Spleen (tissue), 7 donors: ENCODE data around the gene REV1.

Experiments used
- POLR2A ChIP-seq, 3 donors: fragments of 450-650 bp; IDR thresholded peaks; one replicate each; pipeline ENCODE4 v1.5.1; 2017; ENCODE audit warnings: antibody characterized with exemption in 3 of 3, mild to moderate bottlenecking in 1 of 3
- POLR2AphosphoS5 ChIP-seq, 3 donors: sonication (generic); formaldehyde crosslinking; IDR thresholded peaks; one replicate each; pipeline ENCODE4 v1.5.1; 2017; ENCODE audit warnings: antibody characterized with exemption in 3 of 3
- TF ChIP-seq, protein P1 (sequence below), 11 experiments: fragments of 200-600 bp in 7 of 11; fragments of 450-650 bp in 4 of 11; sonication (generic) in 4 of 11; IDR thresholded peaks in 8 of 11; conservative IDR thresholded peaks in 3 of 11; 1 replicate in 7 of 11; 2 replicates in 4 of 11; pipeline versions ENCODE4 v1.4.0 to v1.8.0; 2016 to 2021; ENCODE audit warnings: antibody characterized with exemption in 11 of 11, inconsistent platforms in 4 of 11, mild to moderate bottlenecking in 1 of 11
- donor health status: DM: no; HTN: no; CAD: no; lungs with moderate emphysema.
- donor health status: DM: no; HTN: no; CAD: no.
- donor health status: DM: no; HTN: no; CAD: no.

- TF ChIP-seq, protein P1, sequence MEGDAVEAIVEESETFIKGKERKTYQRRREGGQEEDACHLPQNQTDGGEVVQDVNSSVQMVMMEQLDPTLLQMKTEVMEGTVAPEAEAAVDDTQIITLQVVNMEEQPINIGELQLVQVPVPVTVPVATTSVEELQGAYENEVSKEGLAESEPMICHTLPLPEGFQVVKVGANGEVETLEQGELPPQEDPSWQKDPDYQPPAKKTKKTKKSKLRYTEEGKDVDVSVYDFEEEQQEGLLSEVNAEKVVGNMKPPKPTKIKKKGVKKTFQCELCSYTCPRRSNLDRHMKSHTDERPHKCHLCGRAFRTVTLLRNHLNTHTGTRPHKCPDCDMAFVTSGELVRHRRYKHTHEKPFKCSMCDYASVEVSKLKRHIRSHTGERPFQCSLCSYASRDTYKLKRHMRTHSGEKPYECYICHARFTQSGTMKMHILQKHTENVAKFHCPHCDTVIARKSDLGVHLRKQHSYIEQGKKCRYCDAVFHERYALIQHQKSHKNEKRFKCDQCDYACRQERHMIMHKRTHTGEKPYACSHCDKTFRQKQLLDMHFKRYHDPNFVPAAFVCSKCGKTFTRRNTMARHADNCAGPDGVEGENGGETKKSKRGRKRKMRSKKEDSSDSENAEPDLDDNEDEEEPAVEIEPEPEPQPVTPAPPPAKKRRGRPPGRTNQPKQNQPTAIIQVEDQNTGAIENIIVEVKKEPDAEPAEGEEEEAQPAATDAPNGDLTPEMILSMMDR (IDR thresholded peaks at IDR 0.05 in 8 of 11, conservative IDR thresholded peaks at IDR 0.05 in 3 of 11) = no peak
- TF ChIP-seq POLR2A (IDR thresholded peaks at IDR 0.05) (no peak), POLR2AphosphoS5 (IDR thresholded peaks at IDR 0.05) (no peak)
Measured at GRCh38 chr2:99444222-99444621, 45.6 kb downstream of the REV1 start.
